Measurements from ENCODE around the gene EXOC3L1.

EXOC3L1 gene

DNA sequence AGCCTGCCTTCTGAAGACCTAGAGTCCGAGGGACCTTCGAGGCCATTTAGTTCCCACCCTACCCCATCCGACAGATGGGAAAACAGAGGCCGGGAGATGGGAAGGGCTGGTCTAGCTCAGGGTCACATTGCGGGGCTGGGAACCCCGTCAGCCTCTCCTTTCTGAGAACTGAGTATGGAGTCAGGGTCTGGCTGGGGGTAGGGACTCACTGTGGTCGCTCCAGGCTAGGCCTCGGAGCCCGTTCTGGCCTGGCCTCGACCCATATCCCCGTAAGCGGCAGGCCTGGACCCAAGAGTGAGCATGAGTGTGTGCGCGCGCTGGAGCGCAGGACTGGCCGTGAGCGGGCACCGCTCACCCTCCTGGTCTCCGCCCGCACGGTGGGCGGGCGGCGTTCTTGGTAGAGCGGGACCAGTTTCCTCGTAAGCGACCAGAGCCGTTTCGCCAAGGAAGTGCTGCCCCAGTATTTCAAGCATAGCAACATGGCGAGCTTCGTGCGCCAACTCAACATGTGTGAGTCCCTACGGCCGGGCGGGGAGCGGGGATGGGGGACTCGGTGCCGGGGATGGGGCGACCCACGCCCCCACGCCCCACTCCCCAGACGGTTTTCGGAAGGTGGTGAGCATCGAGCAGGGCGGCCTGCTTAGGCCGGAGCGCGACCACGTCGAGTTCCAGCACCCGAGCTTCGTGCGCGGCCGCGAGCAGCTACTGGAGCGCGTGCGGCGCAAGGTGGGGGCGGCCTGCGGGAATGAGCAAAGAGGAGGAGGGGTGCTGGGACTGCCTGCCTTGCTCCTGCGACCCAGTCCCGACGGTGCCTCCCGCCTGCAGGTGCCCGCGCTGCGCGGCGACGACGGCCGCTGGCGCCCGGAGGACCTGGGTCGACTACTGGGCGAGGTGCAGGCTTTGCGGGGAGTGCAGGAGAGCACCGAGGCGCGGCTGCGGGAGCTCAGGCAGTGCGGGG, 24.5 kb downstream of the EXOC3L1 start:
- DNase-seq (ENCODE audit: low spot score), result no peak

DNA sequence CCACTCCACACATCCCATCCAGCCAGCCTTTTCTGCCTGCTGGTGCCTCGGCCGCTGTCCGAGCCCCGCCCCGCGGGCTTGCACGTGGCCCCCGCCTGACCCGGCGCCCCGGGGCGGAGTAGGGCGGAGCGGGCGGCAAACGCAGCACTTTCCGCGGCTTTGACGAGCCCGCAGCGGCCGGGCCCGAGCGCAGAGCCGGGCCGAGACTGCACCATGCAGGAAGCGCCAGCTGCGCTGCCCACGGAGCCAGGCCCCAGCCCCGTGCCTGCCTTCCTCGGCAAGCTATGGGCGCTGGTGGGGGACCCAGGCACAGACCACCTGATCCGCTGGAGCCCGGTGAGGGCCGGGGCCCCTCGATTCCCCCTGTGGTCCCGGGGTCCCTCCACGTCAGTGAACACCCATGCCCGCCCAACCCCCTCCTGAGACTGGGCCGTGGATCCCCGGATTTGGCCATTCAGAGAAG, 25.3 kb downstream of the EXOC3L1 start, which contains the start of gene HSF4:
HSF4 (plus strand) TSS at position 147 of the 463 bp plus-strand sequence; CDS start at position 214, 67 bp downstream.
- DNase-seq (ENCODE audit: low spot score), result no peak

DNA sequence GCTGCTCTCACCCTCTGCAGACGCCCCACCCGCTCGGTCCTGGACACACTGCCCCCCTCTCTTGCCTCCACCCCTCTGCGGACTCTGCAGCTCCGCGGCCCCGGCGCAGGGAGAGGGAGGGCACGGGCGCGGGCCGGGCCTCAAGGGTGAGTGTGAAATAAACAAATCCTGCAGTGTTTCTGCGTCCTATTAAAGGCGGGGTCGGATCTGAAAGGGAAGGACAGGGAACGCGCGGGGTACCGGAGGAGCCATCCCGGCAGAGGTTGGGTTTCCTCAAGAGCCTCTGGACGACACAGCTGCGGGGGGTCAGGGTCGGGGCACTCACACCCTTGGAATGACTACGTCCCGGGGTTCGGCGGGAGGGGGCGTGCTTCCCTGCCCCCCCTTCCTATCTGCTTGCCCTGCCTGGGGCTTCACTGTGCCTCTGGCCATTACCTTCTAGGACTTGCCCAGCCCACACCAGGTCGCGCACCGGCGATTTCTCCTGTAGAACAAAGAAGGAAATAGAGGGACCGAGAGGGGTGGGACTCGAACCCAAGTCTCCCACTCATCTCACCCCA, 25.9 kb downstream of the EXOC3L1 start:
- DNase-seq (ENCODE audit: low spot score), result no peak

DNA sequence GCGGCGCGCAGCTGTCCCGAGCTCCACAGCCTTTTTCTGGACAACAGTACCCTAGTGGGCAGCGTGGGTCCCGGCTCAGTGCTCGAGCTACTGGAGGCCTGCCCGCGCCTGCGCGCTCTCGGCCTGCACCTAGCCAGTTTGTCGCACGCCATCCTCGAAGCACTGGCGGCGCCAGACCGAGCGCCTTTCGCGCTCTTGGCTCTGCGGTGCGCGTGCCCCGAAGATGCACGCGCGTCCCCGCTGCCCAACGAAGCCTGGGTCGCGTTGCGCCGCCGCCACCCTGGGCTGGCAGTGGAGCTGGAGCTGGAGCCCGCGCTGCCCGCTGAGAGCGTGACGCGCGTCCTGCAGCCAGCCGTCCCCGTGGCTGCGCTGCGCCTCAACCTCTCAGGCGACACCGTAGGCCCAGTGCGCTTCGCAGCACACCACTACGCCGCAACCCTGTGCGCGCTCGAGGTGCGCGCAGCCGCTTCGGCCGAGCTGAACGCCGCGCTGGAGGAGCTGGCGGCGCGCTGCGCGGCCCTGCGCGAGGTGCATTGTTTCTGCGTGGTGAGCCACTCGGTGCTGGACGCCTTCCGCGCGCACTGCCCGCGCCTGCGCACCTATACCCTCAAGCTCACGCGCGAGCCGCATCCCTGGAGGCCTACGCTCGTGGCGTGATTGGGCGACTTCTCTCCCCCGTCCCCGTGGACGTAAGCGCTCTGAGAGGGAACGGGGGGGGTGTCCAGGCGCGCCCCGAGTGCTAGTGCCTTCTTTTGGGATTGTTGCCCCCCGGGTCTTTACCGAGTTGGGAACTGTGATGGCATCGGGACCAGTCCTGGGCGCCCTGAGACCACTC, 26.6 kb downstream of the EXOC3L1 start:
- DNase-seq (ENCODE audit: low spot score), result no peak

DNA sequence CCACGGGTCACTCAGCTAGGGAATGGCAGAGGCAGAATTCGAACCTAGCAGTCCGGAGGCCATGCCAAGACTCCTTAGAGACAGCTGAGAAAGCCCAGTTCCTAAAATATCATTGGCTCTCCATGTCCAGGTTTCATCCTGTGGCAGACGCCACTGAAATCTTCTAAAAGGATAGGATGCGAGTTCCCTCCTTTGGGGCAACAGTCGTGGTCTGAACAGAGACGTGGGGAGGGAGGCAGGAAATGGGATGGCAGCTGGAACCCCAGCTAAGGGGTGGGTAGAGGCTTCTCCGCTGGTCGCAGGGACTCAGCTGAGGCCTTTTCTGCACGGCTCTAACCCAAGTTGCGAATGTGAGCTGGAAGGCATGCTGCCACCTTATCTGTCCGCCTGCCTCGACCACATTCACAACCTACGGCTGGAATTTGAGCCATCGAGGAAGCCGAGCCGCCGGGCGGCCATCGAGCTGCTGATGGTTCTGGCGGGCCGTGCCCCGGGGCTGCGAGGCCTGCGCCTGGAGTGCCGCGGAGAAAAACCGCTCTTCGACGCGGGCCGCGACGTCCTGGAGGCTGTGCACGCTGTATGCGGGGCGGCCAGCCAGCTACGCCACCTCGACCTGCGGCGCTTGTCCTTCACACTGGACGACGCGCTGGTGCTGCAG, 27.3 kb downstream of the EXOC3L1 start:
- DNase-seq (ENCODE audit: low spot score), result no peak

DNA sequence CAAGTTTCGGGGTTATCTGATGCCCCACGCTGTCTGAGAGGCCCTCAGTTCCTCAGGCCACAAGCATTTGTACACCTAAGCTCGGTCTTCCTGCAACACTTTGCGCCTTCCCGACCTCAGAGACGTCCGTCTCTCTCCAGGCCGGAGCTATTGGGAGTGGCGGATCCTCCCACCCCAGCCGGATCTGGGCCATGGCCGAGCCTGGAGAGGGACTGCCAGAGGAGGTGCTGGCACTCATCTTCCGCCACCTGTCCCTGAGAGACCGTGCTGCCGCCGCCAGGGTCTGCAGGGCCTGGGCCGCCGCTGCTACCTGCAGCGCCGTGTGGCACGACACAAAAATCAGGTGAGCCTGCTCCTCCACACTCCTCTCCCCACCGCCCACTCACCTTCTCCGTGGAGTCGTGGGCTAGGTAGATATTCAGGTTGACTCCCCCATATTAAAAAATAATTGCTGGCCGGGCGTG, 28.3 kb downstream of the EXOC3L1 start:
- DNase-seq (ENCODE audit: low spot score), result no peak

DNA sequence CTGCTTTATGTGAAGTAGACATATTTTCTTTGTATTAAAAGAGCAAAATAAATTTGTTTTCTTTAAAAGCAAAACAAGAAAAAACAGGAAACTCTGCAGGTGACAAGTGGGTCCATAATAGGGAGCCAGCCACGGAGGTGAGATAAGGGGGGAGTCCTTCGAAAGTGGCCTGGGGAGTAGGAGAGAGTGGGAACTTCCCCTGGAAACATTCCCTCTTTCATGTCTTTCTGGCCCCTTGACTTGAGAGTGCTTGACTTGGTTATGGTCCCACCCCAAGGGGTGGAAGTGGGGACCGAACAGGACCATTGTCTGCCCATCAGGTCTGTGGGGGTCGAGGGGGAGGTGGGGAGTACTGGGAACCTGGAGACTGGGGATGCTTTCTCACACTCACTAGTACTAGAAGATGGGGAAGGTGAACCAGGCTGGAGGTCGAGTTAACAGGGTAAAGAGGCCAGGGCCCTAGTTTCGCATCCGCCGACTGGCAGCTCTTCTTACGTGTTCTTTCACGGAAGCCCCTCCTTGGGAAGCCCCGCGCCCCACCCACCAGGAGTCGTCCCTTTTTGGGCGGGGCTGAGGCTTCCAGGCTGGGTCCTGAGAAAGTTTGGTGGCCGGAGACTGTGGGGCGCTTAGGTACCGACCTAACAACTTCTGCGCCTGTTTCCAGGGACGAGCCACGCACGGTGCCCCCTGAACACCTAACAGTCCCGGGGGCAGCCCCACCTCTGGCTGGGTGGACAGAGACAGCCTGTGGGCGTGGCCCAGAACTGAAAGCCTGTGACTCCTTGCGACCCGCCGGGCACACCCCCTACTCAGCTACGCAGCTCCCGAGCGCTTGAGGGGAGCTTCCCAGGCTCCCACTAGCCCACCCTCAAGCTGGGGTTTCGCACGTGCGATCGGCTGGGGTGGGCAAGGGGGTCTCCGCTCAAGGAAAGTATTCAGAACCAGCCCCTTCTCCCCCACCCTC, 31.0 kb downstream of the EXOC3L1 start:
- no peak for DNase-seq (ENCODE audit: low spot score)

DNA sequence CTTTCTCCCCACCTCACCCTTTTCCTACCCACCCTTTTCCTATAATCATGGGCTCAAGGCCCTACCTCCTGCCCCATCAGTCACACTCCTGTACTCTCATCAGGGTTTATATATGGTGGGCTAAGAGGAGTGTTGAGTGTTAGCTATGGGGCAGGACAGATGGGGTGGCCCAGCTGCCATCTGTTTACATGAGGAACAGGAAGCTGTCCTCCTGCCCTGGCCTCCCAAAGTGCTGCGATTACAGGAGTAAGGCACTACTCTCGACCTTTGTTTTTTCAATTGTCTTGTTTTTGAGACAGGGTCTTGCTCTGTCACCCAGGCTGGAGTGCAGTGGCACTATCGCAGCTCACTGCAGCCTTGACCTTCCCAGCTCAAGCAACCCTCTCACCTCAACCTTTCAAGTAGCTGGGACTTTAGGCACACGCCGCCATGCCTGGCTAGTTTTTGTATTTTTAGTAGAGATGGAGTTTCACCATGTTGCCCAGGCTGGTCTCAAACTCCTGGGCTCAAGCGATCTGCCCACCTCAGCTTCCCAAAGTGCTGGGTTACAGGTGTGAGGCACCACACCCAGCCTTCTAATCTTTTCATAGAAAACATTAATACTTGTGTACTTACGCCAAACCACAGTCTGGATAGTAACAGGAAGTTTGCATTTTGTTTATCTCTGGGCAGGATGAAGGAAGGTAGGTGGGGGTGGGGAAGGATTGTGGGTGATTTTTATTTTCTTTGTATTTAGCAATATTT, 31.9 kb downstream of the EXOC3L1 start:
- no peak for DNase-seq (ENCODE audit: low spot score)

DNA sequence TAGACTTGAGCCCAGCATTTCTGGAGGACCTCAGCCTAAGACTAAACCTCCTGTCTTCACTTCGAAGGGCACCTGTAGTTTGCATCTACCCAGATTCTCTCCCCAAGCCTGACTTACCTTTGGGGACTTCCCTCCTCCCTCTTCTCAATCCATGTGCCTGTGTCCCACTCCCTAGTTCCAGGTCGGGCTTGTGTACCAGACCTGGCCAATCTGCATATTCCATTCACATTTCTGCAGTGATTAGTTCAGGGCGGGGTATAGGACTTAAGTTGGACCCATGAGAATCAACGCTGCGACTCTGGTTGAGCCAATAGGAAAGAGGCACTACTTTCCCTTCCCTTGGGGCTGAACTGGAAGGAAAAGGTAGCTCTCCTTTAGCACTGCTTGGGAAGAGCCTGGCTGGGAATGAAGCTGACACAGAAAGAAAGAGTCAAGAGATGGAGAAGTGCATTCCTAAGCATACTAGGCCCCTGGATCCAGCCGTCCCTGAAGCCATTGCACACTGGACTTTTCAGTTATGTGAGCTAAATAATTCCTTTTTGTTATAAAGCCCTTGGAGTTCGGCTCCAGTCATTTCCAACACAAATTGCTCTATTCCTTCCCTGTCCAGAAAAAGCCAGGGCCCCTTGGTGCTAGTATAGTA, 32.7 kb downstream of the EXOC3L1 start:
- DNase-seq (ENCODE audit: low spot score), result no peak

DNA sequence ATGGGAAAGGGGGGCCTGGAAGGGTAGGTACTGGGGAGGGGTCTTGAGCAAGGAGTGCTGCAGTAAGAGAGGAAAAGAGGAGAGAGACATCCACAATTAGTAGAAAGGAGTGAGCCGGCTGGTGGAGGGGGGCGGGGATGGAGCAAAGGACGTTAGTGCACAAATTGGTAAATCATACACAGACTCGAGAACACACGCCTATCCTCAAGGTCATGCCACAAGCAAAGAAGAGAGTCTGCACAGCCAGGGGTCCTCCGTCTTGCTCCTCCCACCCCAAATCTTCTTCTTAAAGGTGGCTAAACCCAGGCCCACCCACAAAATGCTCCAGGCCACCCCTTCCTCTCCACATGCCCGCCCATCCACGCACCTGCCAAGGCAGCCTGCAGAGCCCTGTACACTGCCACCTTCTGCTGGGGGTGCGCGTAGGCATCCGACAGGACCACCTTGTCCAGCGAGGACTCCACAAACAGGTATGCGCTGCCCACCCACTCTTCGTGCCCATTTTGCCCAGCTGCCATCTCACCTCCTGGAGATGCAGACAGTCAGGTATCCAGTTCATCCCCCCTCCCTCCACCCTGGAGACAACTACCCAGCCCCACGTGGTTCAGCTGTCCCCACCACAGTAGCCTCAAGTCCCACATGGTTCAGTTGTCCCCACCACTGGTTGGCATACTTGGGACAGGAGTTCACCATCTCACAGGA, 33.6 kb downstream of the EXOC3L1 start:
- no peak for DNase-seq (ENCODE audit: low spot score)

DNA sequence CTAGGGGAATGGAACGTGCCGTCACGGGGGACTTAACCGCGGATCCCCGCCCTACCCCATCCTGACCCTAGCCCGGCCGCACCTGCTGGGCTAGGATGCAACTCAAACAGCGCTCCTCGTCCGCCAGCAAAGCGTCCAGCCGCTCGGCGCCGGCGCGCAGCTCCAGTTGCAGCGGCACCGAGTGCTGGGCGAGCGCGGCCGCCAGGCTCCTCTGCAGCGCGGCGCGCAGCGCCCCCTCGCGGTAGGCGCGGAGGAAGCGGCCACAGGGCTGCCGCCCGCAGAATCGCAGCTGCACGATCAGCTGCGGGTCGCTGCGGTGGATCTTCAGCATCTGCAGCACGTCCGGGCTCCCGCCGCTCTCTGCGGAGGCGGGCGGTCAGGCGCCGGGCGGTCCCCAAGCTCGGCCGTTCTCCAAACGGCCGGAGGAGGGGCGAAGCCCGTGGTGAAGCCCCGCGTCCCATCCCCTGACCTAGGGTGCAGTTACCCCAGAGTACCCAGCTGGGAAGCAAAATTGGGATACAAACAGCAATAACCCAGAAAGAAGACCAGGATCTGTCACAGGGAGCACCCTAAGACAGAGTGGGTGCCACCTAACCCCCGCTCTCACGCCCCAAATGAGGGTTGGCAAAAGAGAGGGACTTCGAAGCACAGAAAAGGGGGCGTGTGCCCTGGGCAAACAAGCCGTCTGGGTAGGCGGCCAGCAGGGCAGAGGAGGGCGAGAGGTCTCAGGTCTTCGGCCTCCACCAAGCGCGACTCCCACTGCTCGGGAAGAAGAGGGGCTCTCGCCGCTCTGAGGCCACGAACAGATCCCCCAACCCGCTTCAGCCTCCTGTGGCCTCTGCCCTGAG, 34.4 kb downstream of the EXOC3L1 start:
- peak; percentile 72 for DNase-seq (ENCODE audit: low spot score)

DNA sequence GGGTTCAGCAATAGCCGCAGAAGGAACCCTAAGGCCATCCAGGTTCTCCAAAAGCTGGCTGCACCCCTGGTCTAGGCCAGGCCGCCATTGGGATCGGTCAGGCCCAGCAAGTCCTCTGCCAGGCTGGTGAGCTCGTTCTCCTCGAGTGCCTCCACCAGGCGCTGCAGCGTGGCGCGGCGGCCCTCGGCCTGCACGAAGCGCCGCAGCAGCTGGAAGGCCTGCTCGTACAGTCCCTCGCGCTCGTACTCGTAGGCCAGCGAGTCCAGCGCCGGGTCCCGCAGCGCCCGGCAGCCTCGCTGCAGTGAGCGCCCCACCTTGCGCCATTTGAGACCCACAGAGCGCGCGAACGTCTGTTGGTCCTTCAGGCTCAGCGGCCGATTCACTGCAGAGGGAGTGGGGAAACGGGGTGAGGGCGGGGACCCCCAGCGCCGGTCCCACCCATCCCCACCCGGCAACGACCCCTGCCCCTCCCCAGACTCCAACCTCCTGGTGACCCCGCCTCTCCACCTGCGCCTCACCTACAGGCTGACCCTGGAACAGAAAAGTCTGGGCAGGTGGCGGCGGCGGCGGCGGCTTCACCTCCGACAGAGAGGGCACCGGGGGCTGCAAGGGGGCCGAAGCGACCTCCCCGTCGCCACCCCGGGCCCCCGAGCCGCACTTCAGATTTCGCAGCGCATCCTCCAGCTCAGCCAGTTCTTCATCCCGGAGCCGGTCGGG, 35.2 kb downstream of the EXOC3L1 start:
- DNase-seq (ENCODE audit: low spot score), result no peak

DNA sequence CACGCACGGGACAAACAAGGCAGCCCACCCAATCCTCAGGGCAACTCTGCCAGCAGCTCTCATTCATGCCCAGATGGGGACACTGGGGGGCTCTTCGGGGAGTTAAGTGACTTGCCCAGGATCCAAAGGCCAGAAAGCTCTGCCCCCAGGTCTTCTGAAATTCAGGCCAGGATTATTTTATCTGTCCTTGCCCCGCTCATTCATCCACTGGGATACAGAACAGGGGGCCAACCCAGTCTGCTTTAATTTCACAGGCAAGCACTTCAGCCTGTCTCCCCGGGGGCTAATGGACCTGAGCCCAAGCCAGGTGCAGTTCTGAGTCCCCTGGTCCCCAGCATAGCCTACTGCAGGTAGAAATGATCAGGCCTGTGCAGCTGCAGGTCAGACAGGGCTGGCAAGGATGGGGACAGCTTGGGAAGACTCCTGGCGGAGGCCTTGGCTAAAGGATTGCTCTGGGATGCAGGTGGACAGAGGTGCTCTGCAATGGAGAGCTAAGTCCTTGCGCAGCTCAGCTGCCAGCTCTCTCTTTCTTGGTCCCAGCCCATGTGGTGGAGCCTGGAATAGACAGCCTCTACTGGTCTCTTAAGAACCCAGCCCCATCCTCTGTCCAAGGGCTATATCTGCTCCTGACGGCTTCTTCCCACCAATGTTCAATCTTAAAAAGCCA, 38.4 kb downstream of the EXOC3L1 start:
- DNase-seq (ENCODE audit: low spot score), result no peak

DNA sequence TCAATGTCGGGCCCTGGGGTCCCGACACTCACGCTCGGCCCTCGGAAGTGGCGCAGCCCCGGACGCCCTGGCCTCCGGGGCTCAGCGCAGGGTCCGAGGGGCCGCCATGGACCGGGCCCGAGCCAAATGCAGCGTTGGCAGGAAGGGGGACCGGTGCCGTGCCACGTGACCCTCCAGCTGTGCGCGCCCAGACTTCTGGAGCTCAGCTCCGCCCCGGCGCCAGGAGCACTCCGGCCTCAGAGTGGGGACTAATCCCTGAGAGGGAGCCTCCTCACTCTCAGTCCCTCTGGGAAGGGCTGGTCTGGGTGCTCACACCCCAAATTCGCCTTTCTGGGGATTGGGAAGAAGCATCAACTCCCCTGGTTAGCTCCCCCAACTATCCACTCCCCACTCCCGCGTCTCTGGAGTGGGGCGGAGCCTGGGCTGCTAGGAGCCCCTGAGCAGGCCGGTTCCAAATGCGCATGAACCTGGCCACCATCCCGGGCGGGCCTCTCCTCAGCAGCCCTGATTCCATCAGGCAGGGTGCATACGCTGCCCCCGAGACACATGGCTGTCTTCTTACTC, 39.0 kb downstream of the EXOC3L1 start, which contains the start of gene B3GNT9:
B3GNT9 (minus strand) TSS at position 166 of the 564 bp plus-strand sequence. CDS start 513 bp downstream, outside the sequence.
- DNase-seq (ENCODE audit: low spot score), result peak; percentile 66

DNA sequence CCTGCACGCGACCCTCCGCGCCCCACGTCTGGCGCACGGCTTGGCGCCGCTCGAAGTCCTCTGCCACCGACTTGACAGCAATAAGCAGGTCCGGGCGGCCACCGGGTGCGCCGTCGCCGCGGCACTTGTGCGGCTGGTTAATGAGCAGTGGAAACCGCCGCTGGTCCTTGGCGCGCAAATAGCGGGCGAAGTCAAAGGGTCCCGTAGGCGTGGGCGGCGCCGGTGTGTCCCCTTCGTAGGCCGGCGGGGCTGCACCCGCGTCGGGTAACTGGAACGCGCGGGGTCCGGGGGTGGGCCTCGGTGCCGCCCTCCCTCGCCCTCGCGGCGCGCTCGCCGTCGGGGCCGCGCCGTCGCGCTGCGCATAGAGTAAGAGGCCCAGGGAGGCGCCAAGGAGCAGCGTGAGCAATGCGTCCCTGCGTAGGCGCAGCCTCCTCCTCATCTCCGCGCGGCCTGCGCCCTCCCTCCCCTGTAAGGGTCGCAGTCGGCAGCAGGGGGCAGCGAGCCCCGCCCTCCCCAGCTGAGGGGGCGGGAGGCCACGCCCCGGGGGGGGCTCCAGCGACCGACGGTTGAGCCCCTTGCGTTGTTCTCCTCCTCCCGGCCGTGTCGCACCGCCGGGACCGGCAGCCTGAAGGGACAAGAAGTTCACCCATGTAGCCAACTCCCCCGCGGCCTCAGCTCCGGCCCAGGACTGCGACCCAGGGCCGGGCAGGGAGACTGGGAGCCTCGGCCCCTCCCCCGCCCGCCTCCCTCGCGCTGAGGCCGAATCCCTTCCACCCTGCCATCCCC, 39.7 kb downstream of the EXOC3L1 start:
- DNase-seq (ENCODE audit: low spot score), result no peak
